Measurements from ENCODE around the gene TBC1D7. TPM values are rescaled to one million over a fixed set of nuclear protein-coding genes. Genes with fewer than 3 reads are reported as not detected.

Gene TBC1D7
- polyA plus RNA-seq, 1 donor, result 44.8 TPM

GRCh38 chr6:13294499-13295069 is 33.8 kb downstream of the TBC1D7 start:
- DNase-seq, result no peak

DNA sequence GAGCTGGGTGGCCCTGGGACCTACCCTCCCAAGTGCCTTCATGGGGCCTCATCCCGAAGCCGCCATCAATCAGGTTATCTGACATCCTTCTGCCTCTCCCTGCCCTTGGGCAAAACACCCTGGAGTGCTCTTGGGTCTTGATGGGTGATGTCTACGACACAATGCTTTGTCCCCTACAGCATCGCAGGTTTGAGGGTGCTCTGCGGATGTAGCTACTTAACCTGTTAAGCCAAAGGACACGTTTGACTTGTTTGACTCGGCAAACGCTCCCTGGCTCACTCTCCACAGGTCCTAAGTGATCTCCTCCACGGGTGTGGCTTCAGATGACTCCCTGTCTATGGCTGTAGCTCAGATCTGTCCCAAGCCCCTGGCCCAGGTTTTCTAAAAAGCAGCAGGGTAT is 35.6 kb downstream of the TBC1D7 start:
- no peak for DNase-seq

- DNase-seq, result no peak
These were observed 38.0 kb downstream of the TBC1D7 start for GRCh38 chr6:13290335-13290734.

- DNase-seq, result no peak
These were observed 38.5 kb downstream of the TBC1D7 start for GRCh38 chr6:13289789-13290318.

DNA sequence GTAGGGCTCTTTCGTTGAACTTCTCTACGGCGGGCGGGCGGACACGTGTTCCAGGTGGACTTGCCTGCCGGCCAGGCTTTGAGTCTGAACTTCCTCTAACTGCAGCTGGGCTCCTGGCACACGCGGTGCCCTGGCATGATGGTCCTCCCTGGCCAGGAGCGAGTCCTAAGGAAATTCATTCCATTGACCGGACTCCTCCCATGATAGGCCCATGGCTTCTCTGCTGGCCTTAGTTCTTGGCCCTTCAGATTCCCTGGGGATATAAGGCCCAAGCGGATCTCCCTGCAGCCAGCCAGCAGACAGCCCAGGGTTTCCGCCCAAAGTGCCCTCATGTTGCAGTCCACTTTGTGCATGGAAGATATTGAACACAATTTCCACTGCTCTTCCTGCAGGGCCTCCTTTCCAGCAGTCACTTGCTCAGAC is 39.4 kb downstream of the TBC1D7 start:
- DNase-seq, result no peak

GRCh38 chr6:13288481-13288880 is 39.9 kb downstream of the TBC1D7 start:
- no peak for DNase-seq

DNA sequence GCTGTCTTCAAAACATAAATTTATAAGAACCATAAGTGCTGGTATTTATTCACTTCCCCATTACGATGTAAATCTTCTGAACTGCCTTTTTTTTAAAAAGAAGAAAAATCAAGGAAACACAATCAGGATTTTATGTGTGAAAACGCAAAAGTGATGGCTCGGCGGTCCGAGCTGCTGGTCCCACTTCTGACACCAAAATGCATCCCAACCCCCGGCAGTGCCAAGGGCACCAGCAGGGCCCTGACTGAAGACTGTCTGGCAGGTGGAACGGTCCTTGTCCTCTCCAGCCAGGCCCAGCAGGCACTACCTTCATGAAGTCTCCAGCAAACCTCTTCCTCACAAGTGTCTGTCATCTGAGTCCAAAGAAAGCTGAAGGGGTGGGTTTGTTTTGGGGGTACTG is 41.2 kb downstream of the TBC1D7 start:
- no peak for DNase-seq

GRCh38 chr6:13286181-13286580 is 42.2 kb downstream of the TBC1D7 start:
- DNase-seq, result no peak

GRCh38 chr6:13285705-13286104 is 42.6 kb downstream of the TBC1D7 start:
- DNase-seq, result no peak

GRCh38 chr6:13284646-13285045 is 43.7 kb downstream of the TBC1D7 start:
- DNase-seq, result no peak

DNA sequence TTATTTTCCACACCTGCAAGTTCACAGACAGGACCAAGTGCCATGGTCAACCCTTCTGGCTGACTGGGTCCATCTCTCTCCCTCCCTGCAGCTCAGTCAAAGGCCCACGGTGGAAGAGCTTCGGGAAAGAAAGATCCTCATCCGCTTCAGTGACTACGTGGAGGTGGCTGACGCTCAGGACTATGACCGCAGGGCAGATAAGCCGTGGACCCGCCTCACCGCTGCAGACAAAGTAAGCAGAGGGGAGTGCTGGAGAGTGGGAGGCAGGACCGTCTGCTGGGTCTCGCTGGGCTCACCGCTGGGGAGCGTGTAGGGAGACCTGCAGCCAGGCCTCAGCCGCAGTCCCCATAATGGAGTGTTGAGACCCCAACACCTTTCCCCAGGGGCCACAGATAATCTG is 45.0 kb downstream of the TBC1D7 start:
- DNase-seq, result no peak

DNA sequence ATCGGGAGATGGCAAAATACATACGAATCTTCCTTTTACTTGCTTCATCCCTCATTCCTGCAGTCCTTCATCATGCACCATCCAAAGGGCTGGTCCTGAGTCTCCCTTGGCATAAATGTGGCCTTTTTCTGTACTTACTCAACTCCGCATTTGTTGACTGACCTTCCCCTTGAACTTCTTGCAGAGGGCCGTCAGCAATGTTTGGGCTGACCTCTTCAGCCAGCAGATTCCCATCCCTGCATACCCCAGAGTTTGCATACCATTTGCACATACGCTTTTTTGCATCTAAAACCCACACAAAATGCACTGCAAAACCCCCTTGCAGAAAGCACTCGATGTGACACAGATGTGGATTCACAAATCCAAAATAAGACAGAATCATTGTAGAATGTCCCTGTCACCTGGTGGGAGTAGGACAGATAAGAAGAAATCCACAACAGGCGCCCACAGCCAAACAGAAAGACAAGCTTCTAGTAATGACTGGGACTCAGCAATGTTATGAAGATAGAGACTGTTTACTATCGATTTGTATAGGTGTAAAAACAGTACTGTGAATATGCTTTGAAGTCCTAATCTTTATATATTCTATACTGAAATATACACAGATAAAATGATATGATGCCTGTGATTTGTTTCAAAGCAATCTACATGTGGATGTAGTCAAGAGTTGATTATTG is 45.8 kb downstream of the TBC1D7 start:
- DNase-seq, result no peak

DNA sequence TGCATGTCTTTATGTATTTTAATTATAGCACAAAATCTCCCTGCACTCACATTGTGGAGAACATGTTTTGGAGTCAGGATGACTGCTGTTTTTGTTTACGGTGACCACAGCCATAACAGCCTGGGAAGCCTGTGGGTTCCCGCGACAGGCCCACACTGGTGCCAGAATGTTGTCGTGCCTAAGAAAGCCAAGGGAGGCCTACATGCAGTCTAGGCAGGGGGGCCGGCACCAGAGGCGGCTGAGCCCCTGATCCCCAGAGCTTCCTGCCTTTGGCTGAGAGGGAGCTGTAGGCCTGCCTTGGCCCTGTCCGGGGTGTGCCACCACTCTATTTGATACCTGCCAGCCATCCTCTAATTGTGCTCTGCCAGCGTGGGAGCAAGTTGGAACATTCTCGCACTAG is 46.7 kb downstream of the TBC1D7 start:
- DNase-seq, result no peak

- DNase-seq, result no peak
These were observed 48.1 kb downstream of the TBC1D7 start for GRCh38 chr6:13280254-13280653.

DNA sequence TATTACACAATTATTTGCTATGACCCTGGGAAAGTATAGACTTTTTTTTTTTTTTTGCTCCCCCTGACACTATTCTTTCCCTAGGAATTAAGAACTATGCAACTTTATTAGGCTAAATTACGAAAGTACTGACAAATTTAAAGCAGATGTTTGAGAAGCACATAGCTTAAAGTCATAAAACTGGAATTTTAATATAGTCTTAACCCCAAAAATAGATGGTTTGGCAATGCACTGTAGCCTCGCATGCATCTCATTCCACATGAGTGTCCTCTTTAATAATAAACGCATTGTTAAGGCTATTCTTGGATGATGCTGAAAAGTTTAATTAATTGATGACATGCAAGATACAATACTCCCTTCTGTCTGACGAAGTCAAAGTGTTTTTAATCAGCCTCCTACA is 49.3 kb downstream of the TBC1D7 start:
- DNase-seq, result no peak

GRCh38 chr6:13278164-13278563 is 50.2 kb downstream of the TBC1D7 start:
- no peak for DNase-seq

GRCh38 chr6:13277231-13277630 is 51.1 kb downstream of the TBC1D7 start:
- no peak for DNase-seq

- DNase-seq, result no peak
These were observed 52.8 kb downstream of the TBC1D7 start for GRCh38 chr6:13275435-13275989.

GRCh38 chr6:13274707-13275434 is 53.5 kb downstream of the TBC1D7 start:
- DNase-seq, result no peak

GRCh38 chr6:13273931-13274706 is 54.2 kb downstream of the TBC1D7 start:
- no peak for DNase-seq

DNA sequence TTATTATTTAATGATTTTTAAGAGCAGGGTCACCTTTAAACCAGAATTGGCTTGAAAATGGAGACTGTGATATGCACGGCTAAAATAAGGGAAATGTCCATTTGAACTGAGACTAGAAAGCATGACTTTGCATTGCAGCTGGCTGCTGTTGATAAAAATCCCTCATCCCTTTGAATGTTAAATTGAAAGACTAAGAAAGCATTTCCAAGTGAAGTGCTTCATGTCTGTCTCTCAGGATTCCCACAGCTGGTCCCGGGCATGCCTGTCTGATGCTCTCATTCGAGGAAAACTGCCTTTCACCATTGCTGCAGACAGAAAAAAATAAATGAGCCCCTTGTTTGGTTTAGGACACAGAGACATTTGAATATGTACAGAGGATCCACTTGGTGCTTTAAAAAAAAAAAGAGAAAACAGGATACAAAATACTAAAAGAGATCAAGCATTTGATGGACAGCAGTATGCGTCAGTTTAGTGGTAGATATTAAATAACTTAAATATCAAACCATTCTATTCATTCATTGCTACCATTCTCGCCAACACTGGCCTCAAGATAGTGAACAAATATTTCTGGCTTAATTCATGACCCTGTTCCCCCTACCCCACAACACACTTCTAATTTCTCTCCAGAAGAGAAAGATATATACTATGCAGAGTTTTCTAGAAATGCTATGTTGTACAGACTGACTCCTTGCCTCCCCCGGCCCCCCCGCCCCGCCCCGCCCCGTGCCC is 55.0 kb downstream of the TBC1D7 start:
- DNase-seq, result no peak
